Subcutaneous abdominal adipose tissue (tissue), 5 donors: ENCODE results near the gene LSS.
A peak's percentile ranks its signal among the peaks of the same experiment; 100 is the strongest.

Experiments used
- H3K27ac ChIP-seq: one replicate; pipeline ENCODE4 v1.7.0; 2013; ENCODE audit warnings: low read depth, mild to moderate bottlenecking, inconsistent platforms, low read length, moderate library complexity
- H3K27me3 ChIP-seq, 5 donors: one replicate each; pipeline ENCODE4 v1.7.0; 2013; ENCODE audit warnings: low read length in 5 of 5, inconsistent platforms in 1 of 5; ENCODE audit not compliant: control insufficient read depth in 5 of 5, insufficient read depth in 4 of 5
- H3K36me3 ChIP-seq, 5 donors: one replicate each; pipeline ENCODE4 v1.7.0; 2013; ENCODE audit warnings: low read length in 5 of 5; ENCODE audit not compliant: control insufficient read depth in 5 of 5, insufficient read depth in 5 of 5
- H3K4me1 ChIP-seq, 5 donors: one replicate each; pipeline ENCODE4 v1.7.0; 2013; ENCODE audit warnings: low read length in 5 of 5, mild to moderate bottlenecking in 3 of 5, moderate library complexity in 1 of 5; ENCODE audit not compliant: control insufficient read depth in 5 of 5, insufficient read depth in 5 of 5
- H3K4me3 ChIP-seq, 5 donors: one replicate each; pipeline ENCODE4 v1.7.0; 2013; ENCODE audit warnings: low read length in 5 of 5, low read depth in 1 of 5
- H3K9ac ChIP-seq, 5 donors: one replicate each; pipeline ENCODE4 v1.7.0; 2013; ENCODE audit warnings: low read length in 5 of 5, mild to moderate bottlenecking in 4 of 5, moderate library complexity in 3 of 5
- H3K9me3 ChIP-seq, 5 donors: one replicate each; pipeline ENCODE4 v1.7.0; 2013; ENCODE audit warnings: low read length in 5 of 5; ENCODE audit not compliant: control insufficient read depth in 5 of 5
- donor health status: healthy.
- donor health status: healthy.
- donor health status: healthy.
- donor health status: healthy.
- donor health status: healthy.

LSS gene

DNA sequence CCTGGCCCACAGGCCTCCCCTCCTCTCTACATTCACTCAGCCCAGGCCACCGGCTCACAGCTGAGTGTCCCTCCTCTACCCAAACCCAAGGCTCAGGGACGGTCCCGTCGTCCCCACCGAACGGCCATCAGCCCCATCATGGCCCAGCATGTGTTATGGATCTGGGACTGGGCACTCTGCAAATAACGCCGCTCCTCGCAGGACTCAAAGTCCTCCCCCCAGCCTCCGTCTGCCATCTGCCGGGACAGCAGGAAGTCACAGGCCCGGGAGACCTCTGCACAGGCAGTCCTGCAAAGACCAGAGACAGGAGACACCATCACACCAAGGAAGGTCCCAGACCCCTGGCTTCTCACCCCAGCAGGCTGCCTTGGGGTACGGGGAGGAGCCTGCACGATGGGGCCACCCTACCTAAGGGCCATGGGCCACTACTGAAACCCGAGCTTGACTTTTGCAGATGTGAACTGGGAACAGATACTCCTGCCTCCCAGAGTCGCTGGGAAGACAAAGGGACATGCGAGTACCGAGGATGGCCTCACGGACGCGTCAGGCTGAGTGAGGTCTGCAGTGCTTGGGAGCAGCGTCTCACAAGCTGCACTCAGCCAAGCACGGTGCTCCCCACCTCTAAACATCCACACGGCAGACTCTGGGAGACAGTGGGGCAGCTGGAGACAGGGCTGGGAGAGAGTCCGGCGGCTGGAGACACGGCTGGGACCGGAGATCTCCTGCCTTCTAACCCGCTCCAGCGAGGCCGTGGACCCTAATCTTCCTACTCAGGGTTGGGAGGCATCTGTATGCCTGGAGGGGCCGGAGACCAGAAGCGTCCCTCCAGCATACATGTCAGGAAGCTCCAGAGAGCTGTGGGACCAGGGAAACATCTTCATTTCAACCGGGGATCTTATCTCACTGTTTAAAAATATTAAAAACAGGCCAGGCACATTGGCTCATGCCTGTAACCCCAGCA, 33.9 kb downstream of the LSS start:
- Histone ChIP-seq H3K36me3 (peaks cover 3 to 96% (median 88%) of the 10 kb centered on the region in 5 donors), H3K27me3 (no peaks in the 10 kb centered on the region), H3K27ac (no peak overlapping the region), H3K4me1 (peaks cover 0 to 10% (median 6%) of the 10 kb centered on the region in 5 donors), H3K9ac (no peak overlapping the region), H3K9me3 (no peaks in the 10 kb centered on the region), H3K4me3 (no peak overlapping the region)

- H3K27ac ChIP-seq: no peak overlapping the region
- H3K4me1 ChIP-seq: peaks cover 0 to 18% (median 14%) of the 10 kb centered on the region in 5 donors
- no peaks in the 10 kb centered on the region for H3K9me3 ChIP-seq
- H3K9ac ChIP-seq: no peak overlapping the region
- H3K4me3 ChIP-seq: no peak overlapping the region
- H3K36me3 ChIP-seq: peaks cover 3 to 95% (median 89%) of the 10 kb centered on the region in 5 donors
- H3K27me3 ChIP-seq: no peaks in the 10 kb centered on the region
Measured at GRCh38 chr21:46193829-46194373, 34.7 kb downstream of the LSS start.

DNA sequence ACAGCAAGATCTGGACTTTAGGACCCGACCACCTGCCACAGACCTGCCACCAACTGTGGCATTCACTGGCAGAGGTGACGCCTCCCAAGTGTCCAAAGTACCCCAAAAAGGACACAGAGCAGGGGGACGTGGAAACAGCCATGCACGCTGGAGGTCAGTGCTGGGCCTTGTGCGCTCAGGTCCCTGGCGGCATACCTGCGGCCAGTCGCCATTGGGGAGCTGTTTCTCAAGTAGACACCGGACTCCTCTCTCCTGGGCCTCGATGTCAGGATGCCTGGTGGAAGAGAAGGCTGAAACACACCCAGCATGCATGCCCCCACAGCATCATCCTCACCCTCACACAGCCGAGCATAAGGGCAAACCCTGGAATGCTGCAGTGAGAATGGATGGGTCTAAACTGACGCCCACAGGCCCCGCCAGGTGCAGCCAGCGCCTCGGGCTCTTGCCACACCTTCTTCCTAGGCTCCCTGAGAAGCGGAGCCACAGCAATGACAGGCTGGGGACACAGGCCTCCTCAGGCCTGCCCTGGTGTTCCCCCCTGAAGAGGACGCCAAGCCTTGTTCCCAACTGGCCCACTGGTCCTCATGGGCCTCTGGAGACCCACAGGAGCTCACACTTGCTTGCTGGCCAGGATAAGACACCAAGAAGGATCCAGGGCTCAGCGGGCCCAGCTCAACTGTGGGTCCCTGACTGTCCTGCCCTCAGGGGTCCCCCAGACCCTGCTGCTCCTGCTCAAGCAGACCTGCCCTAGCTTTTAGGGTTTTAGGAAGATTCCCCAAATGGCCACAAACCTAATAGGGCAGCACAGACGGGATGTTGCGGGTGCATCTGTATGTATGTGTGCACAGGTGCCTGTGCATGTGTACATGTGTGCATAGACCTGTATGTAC, 36.6 kb downstream of the LSS start:
- no peaks in the 10 kb centered on the region for H3K9me3 ChIP-seq
- H3K9ac ChIP-seq: no peak overlapping the region
- H3K27ac ChIP-seq: no peak overlapping the region
- H3K4me3 ChIP-seq: no peak overlapping the region
- no peaks in the 10 kb centered on the region for H3K27me3 ChIP-seq
- peaks cover 0 to 86% (median 82%) of the 10 kb centered on the region in 5 donors for H3K36me3 ChIP-seq
- H3K4me1 ChIP-seq: peaks cover 0 to 29% (median 17%) of the 10 kb centered on the region in 5 donors

- Histone ChIP-seq H3K36me3 (peaks cover 0 to 79% (median 75%) of the 10 kb centered on the region in 5 donors), H3K27me3 (no peaks in the 10 kb centered on the region), H3K4me1 (peaks cover 0 to 29% (median 17%) of the 10 kb centered on the region in 5 donors), H3K27ac (no peak overlapping the region), H3K9me3 (no peaks in the 10 kb centered on the region), H3K9ac (no peak overlapping the region), H3K4me3 (no peak overlapping the region)
Measured at GRCh38 chr21:46191257-46191685, 37.3 kb downstream of the LSS start.

DNA sequence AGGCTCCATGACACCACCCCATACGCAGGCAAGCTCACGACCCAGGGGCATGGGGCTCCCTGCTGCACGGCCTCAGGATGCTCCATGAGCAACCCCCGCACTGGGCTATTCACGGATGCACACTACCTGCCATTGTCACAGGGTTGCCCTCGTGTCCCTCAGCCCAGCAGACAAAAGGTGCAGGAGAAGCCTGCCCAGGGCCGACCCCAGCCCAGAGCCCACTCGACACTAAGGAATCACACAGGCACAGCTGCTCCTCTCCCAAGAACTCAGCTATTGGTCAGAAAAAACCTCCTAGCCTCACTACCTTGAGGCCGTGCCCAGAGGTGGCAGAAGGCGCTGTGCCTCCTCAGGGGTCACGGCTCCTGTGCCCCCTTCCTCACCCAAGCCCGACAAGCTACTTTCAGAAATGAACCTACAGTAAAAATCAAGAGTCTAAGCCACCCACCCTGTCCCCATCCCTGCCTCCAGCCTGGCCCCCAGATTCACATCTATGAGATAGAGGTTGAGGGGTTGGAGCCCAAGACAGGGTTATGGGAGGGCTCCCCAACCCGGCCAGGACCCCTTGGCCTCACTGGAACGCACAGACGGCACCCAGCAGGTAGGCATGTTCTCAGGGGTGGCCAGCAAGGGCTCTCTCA, 38.0 kb downstream of the LSS start:
- H3K36me3 ChIP-seq: peaks cover 0 to 72% (median 69%) of the 10 kb centered on the region in 5 donors
- H3K27me3 ChIP-seq: no peaks in the 10 kb centered on the region
- peaks cover 0 to 29% (median 17%) of the 10 kb centered on the region in 5 donors for H3K4me1 ChIP-seq
- H3K9me3 ChIP-seq: no peaks in the 10 kb centered on the region
- H3K9ac ChIP-seq: no peak overlapping the region
- H3K4me3 ChIP-seq: no peak overlapping the region
- no peak overlapping the region for H3K27ac ChIP-seq

DNA sequence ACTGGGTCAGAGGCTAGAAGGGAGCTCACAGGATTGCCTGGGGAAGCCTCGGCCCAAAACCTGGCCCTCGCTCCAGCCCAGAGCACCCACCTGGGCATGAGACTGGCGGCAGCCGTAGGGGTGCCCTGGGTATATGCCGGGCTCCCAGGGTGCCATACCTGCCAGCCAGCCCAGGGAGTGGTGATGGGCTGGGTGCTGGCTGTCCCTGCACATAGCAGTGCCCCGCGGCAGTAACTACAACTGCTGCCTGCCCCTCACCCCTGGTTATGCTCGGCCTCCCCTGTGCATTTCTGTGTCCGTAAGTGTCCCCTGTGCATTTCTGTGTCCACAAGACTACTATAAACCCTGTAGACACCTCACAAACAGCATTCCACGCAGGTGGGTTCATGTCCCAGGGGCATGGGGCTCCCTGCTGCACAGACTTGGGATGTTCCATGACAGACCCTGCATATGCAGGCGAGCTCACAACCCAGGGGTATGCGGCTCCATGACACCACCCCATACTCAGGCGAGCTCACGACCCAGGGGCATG, 38.5 kb downstream of the LSS start:
- H3K4me3 ChIP-seq: no peak overlapping the region
- no peaks in the 10 kb centered on the region for H3K27me3 ChIP-seq
- H3K9ac ChIP-seq: no peak overlapping the region
- H3K4me1 ChIP-seq: peaks cover 0 to 29% (median 20%) of the 10 kb centered on the region in 5 donors
- H3K36me3 ChIP-seq: peaks cover 0 to 67% (median 63%) of the 10 kb centered on the region in 5 donors
- no peak overlapping the region for H3K27ac ChIP-seq
- no peaks in the 10 kb centered on the region for H3K9me3 ChIP-seq

- Histone ChIP-seq H3K36me3 (peaks cover 0 to 60% (median 56%) of the 10 kb centered on the region in 5 donors), H3K9me3 (no peaks in the 10 kb centered on the region), H3K9ac (peak overlapping the region in 1 of 5 donors; percentile 38), H3K27ac (peak overlapping the region; percentile 15), H3K4me3 (no peak overlapping the region), H3K27me3 (no peaks in the 10 kb centered on the region), H3K4me1 (peaks cover 0 to 33% (median 25%) of the 10 kb centered on the region in 5 donors)
Measured at GRCh38 chr21:46189213-46189958, 39.2 kb downstream of the LSS start.

GRCh38 chr21:46188226-46189212, 40.1 kb downstream of the LSS start:
- H3K9me3 ChIP-seq: no peaks in the 10 kb centered on the region
- H3K36me3 ChIP-seq: peaks cover 0 to 52% (median 48%) of the 10 kb centered on the region in 5 donors
- no peak overlapping the region for H3K4me3 ChIP-seq
- peak overlapping the region; percentile 15 for H3K27ac ChIP-seq
- peaks cover 0 to 37% (median 32%) of the 10 kb centered on the region in 5 donors for H3K4me1 ChIP-seq
- H3K9ac ChIP-seq: peak overlapping the region in 1 of 5 donors; percentile 38
- peaks cover 0 to 4% (median 0%) of the 10 kb centered on the region in 5 donors for H3K27me3 ChIP-seq
